ENCODE data around the gene OPA3.
A peak's percentile ranks its signal among the peaks of the same experiment; 100 is the strongest.

The OPA3 gene

DNA sequence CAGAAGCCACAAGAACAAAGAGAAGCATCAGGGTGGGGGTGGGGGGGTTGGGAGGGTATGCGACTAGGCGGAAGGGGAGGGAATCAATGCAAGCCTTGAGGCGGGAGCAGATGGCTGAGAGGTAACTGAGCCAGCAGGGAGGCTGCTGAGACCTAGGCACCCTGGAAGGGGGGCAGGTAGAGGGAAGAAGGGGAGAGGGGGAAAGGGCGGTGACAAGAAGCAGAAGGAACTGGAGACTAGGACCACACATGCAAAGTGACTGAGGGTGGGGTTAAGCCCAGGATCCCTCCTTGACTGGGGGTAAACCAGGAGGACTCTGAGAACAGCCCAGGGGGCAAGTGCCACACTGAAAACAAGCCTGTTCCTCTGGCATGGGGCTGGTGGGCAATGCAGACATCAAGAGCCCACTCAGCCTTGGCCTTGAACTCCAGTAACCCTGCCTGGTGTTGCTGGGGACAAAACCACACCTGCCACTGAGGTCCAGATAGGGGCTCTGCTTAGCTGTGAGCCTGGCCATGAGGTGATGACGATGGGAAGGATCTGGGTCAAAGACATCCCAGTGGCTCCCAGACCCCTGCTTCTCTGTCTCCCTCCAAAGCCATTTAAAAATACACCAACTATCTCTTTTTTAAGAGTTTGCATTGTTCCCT, 20.3 kb downstream of the OPA3 start:
- no peak for DNase-seq (ENCODE audit: low spot score)

DNA sequence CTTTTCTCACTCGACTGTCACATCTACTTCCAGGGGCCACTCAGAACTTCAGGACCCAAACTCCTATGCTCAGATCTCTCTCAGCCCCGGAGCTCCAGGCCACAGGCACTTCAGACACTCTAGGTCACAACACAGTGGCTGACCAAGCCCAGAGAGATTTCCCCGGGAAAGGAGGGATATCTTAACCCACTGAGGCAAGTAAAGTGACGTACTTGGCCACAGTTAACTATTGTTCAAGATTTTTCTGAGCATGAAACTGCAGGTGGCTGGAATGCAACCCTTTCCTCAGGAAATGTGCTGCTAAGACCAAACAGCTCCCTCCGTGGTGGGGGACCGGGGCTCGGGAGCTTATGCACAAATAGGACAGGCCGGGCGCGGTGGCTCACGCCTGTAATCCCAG, 23.9 kb downstream of the OPA3 start:
- DNase-seq (ENCODE audit: low spot score), result no peak

DNA sequence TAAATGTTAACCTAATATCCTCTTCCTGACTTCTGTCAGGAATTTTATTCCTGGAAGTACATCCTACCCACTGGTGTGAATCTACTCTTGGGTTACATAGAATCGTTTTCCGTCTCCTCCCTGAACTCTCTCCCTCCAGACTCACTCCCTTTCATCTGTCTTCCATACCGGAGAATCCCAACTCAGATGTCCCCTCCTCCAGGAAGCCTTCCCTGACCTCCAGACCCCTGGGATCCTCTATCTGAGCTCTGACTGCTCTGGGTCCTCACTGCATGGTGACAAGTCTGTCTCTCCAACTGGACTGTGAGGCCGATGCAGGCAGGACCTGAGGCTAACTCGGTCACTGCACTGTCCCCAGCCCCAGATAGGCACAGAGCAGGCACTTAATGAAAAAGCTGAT, 24.6 kb downstream of the OPA3 start:
- no peak for DNase-seq (ENCODE audit: low spot score)

DNA sequence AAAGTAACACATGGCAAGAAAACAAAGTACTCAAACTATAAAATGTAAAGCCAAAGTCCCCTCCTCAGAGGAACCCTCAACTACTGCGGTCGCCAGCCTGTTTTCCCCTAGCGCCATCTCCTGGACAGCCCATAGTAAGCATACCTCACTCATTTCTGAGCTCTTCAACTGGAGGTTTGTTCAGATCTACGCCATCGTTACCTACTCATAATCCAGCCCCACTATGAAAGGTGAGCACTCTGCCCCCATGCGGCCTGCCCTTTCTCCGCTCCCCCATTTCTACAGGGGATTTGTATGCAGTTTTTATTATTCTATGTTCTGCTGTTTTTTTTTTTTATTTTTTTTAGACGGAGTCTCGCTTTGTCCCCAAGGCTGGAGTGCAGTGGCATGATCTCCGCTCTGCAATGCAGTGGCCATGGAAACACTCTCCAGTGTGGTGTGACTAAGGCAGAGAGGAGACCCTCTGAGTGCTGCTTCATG, 26.2 kb downstream of the OPA3 start:
- peak; percentile 75 for DNase-seq (ENCODE audit: low spot score)

DNA sequence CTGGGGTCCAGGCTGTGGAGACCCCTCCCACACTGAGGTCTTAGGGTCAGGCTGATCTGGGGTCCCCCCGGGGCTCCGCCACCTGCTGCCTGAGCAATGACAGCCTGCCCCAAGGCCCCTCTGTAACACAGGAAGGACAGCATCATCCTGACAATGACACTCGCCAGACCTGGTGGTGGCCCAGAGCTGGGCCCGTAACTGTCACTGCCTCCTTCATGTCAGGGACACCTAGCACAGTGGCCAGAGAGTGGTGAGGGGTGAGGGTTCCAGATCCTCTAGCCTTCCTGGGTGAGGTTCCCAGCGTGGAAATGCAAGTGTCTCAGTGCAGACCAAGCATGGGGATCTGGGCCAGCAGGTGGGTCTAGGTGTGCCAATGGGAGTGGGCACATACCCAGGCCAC, 27.8 kb downstream of the OPA3 start:
- no peak for DNase-seq (ENCODE audit: low spot score)

DNA sequence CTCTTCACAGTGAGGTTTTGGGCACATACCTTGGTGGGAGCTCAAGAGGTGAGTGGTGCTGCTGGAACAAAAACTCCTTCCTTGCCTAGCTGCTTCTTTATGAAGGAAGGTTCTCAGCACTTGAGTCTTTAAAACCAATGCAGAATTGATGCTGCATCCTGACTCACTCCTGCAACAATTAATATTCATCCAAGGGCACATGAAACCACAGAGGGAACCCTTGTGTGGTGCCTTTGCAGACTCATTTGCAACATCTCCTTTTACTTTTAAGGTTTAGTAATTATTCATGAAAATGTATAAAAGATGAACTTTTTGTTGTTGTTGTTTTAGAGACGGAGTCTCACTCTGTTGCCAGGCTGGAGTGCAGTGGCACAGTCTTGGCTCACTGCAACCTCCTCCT, 30.1 kb downstream of the OPA3 start:
- DNase-seq (ENCODE audit: low spot score), result no peak

DNA sequence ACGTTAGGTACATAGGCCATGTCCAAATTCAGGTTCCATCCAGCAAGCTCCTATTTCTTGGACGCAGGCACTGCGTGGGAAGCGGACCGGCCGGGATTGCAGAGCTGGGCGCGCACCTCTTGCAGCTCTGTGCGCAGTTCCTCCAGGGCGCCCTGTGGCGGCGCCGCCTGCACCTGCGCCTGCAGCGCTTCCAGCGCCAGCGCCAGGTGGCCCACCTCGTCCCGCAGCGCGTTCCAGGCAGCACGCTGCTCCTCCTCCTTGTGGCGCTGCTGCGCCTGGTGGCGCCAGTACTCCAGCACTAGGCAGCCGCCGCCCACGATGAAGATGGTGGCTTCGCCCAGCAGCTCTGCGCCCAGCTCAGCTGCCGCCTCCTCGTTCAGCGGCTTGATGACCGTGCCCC, 31.1 kb downstream of the OPA3 start:
- no peak for DNase-seq (ENCODE audit: low spot score)

DNA sequence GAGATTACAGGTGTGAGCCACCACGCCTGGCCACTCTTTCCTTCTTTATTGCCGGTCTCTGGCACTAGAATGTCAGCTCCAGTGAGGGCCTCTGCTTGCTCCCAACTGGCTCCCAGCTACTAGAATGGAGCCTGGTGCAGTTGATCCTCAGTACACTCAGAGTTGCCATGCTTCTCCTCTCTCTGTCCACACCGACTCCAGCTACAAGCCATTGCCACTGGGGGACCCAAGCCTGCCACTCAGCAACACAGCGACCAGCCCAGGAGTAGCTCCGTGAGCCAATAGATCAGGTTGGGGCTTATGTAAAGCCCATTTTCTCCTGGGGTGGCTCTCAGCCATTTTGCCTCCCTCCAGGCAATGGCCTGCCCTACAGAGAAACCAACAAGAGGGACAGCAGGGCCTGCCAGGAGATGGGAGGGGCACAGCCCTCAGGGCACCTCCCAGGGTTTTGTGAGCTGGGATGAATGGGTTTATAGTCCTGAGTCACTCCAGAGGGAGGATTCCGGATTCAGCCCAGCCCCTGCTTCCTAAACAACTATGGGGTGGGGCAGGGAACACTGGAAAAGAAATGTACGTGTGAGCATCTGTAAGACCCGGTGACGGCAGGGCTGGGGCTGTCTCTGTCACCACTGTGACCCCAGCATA, 36.5 kb downstream of the OPA3 start:
- no peak for DNase-seq (ENCODE audit: low spot score)

DNA sequence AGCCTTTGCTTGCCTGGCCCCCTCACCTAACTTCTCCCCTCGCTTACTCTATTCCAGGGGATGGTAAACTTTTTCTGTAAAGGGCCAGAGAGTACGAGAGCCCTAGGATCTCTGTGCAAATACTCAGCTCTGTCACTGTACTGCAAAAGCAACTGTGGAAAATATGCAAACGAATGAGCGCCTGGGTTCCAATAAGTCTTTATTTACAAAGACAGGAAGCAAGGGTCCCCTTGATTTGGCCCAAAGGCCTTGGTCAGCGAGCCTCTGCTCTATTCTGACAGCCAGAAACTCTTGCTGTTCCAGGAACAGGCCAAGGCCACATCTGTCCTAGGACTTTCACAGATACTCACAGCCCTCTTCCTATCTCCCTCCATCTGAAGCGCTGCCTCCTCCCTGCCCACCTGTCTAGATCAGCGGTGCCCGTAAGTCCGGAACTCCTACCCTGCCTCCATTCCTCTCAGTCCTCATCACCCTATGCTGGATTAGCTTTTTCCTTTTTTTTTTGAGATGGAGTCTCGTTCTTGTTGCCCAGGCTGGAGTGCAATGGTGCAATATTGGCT, 37.3 kb downstream of the OPA3 start:
- DNase-seq (ENCODE audit: low spot score), result no peak

DNA sequence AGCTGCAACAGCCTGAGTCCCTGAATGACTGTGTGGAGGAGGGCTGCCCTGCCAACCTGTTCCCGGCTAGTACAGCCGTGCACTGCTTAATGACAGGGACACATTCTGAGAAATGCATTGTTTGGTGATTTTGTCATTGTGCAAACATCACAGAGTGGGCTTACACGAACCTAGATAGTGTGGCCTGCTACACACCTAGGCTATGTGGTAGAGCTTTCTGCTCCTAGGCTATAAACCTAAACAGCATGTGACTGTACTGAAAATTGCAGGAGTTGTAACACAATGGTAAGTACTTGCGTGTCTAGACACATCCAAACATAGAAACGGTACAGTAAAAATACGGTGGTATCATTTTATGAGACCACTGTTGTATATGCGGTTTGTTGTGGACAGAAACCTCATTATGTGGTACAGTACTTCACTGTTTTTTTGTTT, 42.4 kb downstream of the OPA3 start:
- DNase-seq (ENCODE audit: low spot score), result no peak

DNA sequence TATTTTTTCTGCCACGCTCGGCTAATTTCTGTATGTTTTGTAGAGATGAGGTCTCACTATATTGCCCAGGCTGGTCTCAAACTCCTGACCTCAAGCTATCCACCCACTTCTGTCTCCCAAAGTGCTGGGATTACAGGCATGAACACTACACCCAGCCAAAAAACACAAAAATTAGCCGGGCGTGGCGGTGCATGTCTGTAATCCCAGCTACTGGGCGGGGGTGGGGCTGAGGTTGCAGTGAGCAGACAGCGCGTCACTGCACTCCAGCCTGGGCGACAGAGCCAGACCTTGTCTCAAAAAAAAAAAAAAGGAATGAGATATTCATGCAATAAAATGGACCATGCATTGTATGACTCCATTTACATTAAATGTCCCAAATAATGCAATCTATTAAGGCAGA, 45.1 kb downstream of the OPA3 start:
- DNase-seq (ENCODE audit: low spot score), result no peak

DNA sequence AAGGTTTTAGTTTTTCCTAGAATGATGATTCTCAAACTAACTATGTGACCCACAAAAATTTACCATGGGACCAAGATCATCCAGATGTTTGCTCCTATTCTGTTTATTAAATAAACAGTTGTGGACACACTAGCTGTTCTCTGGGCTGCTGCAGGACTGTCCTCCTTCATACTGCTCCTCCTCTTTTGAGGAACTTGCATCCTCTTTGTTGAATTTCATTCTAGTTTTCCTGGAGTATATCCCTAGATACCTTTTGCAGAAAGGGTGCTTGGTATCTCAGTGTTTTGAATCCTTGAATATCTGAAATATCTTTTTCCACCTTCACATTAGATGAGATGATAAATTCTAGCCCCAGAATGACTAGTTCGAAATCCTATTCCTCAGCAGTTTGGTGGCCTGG, 53.3 kb downstream of the OPA3 start:
- DNase-seq (ENCODE audit: low spot score), result no peak

DNA sequence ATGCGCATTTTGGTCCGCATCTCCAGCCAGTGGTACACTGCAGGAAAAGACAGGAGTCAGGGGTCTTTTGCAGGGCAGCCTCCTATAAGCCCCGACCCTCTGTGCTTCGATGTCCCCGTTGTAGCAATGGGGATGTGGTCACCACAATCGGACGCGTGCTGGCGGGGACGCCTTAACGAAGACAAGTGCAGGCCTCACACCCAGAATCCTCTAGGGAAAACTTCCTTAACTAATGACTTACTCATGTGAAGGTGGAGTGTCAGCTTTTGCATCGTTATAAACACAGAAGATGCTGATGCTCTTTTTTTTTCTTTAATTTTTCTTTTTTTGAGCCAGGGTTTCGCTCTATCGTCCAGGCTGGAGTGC, 55.2 kb downstream of the OPA3 start:
- no peak for DNase-seq (ENCODE audit: low spot score)

DNA sequence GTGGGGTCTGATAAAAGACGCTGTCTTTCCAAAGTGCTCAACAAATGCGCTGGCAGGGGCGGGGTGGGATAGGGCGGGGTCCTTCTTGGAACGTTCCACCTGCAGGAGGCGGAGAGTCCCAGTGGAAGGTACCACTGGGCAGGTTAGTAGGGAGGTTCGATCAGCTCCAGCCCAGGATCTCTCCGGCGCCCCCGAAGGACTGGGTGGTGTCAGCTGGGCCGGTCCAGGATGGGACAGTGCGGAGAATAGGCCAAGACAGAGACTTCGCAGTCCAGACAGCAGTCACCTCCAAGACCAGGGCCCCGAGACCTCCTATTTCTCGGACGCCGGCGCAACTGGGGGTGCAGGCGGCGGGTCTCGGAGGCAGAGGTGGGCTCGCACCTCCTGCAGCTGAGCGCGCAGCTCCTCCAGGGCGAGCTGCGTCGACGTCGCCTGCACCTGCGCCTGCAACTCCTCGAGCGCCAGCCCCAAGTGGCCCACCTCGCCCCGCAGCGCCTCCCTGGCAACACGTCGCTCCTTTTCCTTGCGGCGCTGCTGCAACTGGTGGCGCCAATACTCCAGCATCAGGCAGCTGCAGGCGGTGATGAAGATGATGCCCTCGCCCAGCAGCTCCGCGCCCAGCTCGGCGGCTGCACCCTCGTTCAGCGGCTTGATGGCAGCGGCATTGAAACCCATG, 55.7 kb downstream of the OPA3 start:
- no peak for DNase-seq (ENCODE audit: low spot score)

DNA sequence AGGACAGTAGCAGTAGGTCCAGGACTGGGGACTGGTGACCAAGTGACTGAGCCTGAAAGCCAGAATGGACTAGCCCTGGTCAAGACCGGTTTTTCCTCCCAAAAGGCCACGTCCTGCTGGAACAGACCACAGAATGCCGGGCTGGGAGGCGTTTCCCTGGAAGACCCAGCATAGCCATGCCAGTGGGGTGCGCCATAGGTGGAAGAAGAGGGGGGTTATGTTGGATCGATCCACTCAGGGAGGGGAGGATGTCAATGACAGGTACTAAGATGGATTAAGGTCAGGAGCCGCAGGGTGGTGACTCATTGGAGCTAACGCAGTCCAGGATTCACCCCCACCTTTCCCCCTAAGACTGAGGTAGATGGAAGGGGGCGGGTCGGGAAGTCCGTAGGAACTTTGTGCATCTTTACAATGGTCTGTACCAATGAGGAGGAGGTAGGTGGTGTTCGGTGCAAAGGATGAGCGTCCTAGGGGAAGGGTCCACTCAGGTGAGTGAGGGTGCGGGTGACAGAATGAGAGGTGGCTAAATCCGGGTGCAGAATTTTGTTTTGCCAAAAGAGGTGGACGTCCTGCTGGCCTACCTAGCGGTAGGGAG, 56.4 kb downstream of the OPA3 start:
- no peak for DNase-seq (ENCODE audit: low spot score)

DNA sequence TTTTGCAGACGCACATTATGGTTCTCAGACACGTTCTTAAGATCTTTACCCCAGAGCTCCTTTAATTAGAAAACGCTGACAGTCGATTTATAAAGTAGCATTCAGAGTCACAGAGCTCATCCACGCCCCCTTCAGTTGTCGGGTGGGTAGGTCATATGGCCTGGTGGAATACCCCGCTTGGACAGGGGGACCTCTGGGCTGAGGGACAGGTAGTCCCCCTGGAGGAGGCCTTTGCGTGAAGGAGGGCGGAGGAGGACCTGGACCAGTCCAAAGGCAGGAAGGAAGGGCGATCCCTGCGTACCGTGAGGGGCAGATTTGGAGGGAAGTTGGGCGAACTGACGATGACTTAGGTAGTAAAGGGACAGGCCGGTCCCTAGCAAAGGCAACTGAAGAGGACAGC, 56.9 kb downstream of the OPA3 start:
- DNase-seq (ENCODE audit: low spot score), result no peak

DNA sequence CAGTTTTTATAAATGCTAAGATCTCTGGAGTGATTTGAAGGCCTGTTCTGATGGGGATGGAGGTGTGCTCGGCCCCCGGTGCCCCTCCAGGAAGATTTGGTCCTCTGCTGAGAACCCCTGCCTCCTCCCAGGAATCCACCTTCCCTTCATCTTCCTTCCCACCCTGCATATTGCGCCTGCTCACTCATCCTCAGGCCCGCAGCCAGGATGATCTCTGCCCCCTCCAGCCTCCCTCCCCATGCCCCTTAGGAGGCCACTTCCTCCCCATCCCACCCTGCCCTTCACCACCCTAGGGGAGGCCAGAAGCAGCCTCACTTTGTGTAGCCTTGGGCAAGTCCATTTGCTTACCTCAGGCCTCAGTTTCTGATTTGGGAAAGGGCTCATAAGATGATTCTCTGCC, 57.6 kb downstream of the OPA3 start:
- DNase-seq (ENCODE audit: low spot score), result no peak

DNA sequence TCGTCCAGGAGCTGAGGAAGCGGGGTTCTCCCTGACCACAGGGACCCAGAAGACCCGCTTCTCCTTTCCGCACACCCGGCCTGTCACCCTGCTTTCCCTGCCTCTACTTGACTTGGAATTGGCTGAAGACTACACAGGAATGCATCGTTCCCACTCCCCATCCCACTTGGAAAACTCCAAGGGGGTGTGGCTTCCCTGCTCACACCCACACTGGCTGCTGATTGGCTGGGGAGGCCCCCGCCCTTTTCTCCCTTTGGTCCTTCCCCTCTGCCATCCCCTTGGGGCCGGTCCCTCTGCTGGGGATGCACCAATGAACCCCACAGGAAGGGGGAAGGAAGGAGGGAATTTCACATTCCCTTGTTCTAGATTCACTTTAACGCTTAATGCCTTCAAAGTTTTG, 58.5 kb downstream of the OPA3 start:
- no peak for DNase-seq (ENCODE audit: low spot score)

DNA sequence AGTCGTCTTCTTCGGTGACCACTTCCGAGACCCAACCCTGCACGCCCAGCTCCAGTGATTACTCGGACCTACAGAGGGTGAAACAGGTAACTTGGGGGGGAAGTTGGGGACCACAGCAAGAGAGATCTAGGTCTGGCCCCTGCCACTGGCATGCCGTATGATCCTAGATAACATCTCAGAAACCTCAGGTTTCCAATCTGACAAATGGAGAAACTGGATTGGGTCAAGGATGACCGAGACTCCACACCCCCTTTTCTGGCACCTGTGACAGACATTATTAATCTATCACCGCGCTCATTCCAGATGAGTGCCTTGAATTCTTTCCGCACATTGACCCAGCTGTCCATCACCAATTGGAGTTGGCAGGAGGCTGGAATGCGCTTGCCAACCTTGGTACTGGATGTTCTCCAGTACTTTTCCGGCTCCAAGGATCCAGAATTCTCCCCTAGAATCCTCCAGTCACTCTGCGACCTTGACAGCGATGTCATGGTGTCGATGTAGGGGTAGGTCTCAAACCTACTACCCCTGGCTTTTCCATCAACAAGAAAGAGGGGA, 60.0 kb downstream of the OPA3 start:
- no peak for DNase-seq (ENCODE audit: low spot score)

DNA sequence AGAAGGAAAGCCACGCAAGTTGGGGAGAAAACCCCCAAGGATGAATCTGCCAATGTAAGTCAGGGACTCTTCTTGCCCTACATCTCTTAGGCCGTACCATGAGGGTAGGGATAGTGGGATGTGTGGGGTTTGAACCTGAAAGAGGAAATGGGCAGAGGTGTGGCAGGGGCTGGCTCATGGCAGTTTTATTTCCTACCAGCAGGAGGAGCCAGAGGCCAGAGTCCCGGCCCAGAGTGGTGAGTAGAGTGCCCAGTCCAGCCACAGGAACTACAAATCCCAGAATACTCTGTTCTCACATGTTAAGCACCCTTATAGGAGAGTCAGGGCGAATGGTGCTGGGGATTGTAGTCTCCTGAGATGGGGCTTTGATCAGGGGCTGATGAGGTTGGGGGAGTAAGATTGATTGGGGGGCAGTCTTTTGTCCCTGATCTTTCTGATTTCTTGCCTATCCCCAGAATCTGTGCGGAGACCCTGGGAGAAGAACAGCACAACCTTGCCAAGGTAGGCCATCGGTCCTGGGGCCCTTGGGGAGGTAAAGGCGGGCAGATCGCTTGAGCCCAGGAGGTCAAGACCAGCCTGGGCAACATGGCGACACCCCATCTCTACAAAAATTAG, 60.9 kb downstream of the OPA3 start:
- DNase-seq (ENCODE audit: low spot score), result peak; percentile 87

DNA sequence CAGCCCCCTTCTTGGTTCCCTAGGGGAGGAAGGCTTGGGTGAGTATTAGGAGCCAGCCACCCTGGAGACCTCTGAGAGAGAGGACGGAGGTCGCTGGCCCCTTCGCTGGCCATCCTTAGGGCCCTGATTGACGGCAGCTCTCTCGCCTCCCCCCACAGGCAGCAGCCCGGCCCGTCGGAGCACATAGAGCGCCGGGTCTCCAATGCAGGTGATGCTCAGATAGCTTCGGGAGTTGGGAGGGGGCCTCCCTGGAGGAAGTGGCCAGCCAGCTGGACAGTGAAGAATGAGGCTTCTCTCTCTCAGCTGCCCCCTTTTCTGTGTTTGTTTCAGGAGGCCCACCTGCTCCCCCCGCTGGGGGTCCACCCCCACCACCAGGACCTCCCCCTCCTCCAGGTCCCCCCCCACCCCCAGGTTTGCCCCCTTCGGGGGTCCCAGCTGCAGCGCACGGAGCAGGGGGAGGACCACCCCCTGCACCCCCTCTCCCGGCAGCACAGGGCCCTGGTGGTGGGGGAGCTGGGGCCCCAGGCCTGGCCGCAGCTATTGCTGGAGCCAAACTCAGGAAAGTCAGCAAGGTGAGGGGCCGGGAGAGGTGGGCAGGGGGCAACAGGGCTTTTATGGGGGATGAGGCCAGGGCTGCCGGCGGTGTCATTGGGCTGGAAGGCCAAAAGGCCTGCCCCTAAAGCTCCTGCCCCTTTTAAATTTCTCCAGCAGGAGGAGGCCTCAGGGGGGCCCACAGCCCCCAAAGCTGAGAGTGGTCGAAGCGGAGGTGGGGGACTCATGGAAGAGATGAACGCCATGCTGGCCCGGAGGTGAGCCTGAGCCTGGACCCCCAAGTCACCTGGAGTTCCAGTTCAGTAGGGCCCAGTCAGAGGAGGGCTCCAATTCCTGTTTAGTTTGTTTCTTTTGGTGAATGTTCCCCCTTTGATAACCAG, 62.3 kb downstream of the OPA3 start:
- DNase-seq (ENCODE audit: low spot score), result no peak
